ENCODE data around the gene PLCL1. TPM values are rescaled to one million over a fixed set of nuclear protein-coding genes. Genes with fewer than 3 reads are reported as not detected.

Gene PLCL1
- 1 to 10 TPM in 1 of 6 donors, under 1 TPM in 5; 0.41 to 1.5 (median 0.76) TPM for total RNA-seq
- under 1 TPM; 0.38 to 0.85 TPM for polyA plus RNA-seq

DNA sequence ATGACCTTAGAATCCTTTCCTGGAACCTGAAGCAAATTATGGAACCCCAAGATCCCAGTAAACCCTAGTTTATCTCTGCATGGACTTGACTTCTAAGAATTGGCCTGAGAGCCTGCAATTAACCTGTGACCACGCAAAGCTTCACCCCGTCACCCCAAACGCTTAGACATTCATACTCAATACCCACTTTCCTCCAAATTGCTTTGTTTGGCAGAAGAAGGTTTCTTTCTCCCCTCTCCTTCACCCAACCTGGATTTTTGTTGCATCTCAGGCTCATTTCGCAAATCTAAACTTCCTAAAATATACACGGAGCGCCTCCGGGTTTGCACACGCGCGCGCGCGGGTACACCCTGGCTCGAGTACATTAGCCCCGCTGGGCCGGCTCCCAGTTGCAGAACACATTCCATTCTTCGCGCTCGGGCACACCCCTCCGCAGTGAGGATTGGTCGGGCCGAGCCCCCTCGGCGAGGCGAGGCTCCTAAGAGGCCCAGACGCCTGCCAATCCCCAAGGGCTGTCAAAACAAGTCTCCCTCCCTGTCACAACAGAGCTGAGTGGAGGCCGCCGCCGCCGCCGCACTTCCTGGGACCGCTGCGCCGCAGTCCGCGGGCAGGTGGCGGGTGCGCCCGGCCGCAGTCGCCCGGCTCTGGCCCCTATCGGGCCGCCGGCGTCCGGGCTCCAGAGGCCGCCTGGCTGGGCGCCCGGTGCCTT, at the start of gene PLCL1:
TSS of gene PLCL1 (plus strand) at position 545 of the 709 bp plus-strand sequence.
- Histone ChIP-seq H3K4me1 (peaks cover 0 to 5% (median 4%) of the 10 kb centered on the region in 3 donors), H3K9me3 (no peaks in the 10 kb centered on the region), H3K27me3 (no peaks in the 10 kb centered on the region), H3K27ac (peak within 1 kb of the TSS in 1 of 4 donors; percentile 27), H3K4me3 (peak within 1 kb of the TSS; percentile 49 to 75 (median 70)), H3K36me3 (no peaks in the 10 kb centered on the region)
- TF ChIP-seq, protein P1, sequence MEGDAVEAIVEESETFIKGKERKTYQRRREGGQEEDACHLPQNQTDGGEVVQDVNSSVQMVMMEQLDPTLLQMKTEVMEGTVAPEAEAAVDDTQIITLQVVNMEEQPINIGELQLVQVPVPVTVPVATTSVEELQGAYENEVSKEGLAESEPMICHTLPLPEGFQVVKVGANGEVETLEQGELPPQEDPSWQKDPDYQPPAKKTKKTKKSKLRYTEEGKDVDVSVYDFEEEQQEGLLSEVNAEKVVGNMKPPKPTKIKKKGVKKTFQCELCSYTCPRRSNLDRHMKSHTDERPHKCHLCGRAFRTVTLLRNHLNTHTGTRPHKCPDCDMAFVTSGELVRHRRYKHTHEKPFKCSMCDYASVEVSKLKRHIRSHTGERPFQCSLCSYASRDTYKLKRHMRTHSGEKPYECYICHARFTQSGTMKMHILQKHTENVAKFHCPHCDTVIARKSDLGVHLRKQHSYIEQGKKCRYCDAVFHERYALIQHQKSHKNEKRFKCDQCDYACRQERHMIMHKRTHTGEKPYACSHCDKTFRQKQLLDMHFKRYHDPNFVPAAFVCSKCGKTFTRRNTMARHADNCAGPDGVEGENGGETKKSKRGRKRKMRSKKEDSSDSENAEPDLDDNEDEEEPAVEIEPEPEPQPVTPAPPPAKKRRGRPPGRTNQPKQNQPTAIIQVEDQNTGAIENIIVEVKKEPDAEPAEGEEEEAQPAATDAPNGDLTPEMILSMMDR (IDR thresholded peaks at IDR 0.05), result no peak
- no peak for FAIRE-seq
- ATAC-seq, result peak; percentile 96 to 98 (median 98)
- intact Hi-C loops (cut with DNase I), result loop anchor here in 2 of 3 donors (5.0 kb wide), 2 partner anchors 323 to 493 kb away; no protein-coding TSS in a partner anchor
- 1% methylated on average over 43 to 50 of the region's 50 CpGs for WGBS, 2 donors
- peak; percentile 85 to 93 (median 90) for DNase-seq

DNA sequence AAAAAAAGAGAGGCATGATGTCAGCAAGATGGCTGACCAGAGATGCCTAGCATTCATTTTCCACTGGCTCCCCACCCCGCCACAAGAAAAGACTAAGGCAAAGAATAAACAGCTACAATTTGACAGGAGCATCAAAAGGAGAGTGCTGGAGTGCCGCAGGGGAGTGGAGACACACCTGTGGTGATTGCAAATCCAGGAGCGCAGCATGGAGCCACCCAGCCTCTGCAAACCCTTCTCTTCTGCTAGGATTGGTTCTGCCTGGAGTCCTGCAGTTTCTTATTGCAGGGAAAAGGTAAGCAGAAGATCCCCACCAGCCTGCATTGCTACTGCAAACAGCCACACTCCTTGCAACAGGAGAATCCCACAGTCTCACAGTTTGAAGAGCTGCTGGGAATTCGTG, 45.4 kb upstream of the PLCL1 start:
- Histone ChIP-seq H3K4me3 (no peak overlapping the region), H3K9me3 (no peaks in the 10 kb centered on the region), H3K36me3 (no peaks in the 10 kb centered on the region), H3K27ac (no peak overlapping the region), H3K27me3 (no peaks in the 10 kb centered on the region), H3K4me1 (no peaks in the 10 kb centered on the region)
- ATAC-seq, result no peak
- intact Hi-C loops (cut with DNase I), result no loop called here
- FAIRE-seq, result no peak
- WGBS, 2 donors, result 49 to 62% methylated on average over 4 of the region's 4 CpGs
- DNase-seq, result no peak
- TF ChIP-seq, protein P1 (IDR thresholded peaks at IDR 0.05), result no peak

DNA sequence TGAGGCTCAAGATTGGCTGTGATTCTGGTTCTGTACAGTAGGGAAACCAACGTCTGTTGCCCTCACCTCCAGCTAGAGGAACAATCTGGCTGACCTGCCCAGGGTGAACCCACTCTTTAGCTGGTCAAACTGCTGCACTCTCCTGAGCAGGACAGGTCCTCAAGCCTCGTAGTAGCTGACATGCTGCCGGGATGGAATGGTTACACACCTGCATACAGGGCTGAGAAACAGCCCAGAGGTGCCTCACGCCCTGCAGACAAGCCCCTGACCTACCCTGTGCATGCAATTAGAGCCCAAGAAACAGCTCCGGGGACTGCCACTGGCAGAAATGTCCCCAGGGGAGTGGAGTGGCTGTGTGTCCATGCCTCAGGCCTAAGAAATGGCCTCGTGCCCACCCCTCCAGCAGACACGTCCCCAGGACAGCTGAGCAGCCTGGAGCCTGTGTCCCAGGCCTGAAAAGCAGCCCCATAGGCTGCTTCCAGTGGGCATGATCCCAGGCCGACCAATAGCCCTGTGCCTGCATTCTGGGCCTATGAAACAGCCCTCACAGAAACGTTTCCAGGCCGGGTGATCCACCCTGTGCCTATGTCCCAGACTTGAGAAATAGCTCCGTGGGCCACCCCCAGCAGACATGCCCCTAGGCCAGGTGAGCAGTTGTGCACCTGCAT, 44.6 kb upstream of the PLCL1 start:
- DNase-seq, result peak in 1 of 6 donors; percentile 9
- Histone ChIP-seq H3K4me3 (no peak overlapping the region), H3K27me3 (no peaks in the 10 kb centered on the region), H3K9me3 (no peaks in the 10 kb centered on the region), H3K27ac (no peak overlapping the region), H3K4me1 (no peaks in the 10 kb centered on the region), H3K36me3 (no peaks in the 10 kb centered on the region)
- no peak for FAIRE-seq
- intact Hi-C loops (cut with DNase I), result no loop called here
- WGBS, 2 donors, result 57 to 72% methylated on average over 11 of the region's 11 CpGs
- TF ChIP-seq, protein P1 (IDR thresholded peaks at IDR 0.05), result no peak
- ATAC-seq, result no peak

DNA sequence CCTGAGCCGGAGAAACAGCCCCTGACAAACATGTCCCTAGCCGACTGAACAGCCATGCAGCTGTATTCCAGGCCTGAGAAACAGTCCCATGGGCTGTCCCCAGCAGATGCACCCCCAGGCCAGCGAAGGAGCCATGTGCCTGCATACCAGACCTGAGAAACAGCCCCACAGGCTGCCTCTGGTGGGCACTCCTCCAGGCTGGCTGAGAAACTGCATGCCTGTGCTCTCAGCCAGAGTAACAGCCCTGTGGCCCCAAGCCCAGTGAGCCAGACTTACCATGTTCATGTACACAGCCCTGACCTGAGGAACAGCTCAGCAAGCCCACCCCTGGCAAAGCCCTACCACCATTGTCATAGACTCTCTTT, 44.1 kb upstream of the PLCL1 start:
- Histone ChIP-seq H3K27ac (no peak overlapping the region), H3K4me3 (no peak overlapping the region), H3K4me1 (no peaks in the 10 kb centered on the region), H3K36me3 (no peaks in the 10 kb centered on the region), H3K27me3 (no peaks in the 10 kb centered on the region), H3K9me3 (no peaks in the 10 kb centered on the region)
- ATAC-seq, result no peak
- TF ChIP-seq, protein P1 (IDR thresholded peaks at IDR 0.05), result no peak
- intact Hi-C loops (cut with DNase I), result no loop called here
- WGBS, 2 donors, result 83 to 87% methylated on average over 3 of the region's 3 CpGs
- no peak for FAIRE-seq
- peak in 1 of 6 donors; percentile 7 for DNase-seq
